Lung (tissue), 12 donors: ENCODE data around the gene CDYL. TPM values are rescaled to one million over a fixed set of nuclear protein-coding genes. Genes with fewer than 3 reads are reported as not detected.

Source experiments
- ATAC-seq: fragments of 200-7000 bp; cut with Tn5 transposase; one replicate; pipeline ENCODE4 v1.9.1; 2020; ENCODE audit warnings: moderate number of reproducible peaks; ENCODE audit not compliant: insufficient read depth, low FRiP score
- DNase-seq, 3 donors: peaks; one replicate each; pipeline ENCODE4 v3.0.0-alpha.2; 2013 to 2017
- H3K27ac ChIP-seq, 2 donors: one replicate each; pipeline ENCODE4 v1.5.1; 2013; ENCODE audit warnings: mild to moderate bottlenecking in 2 of 2, moderate library complexity in 2 of 2, control low read depth in 1 of 2, inconsistent platforms in 1 of 2, low read depth in 1 of 2, low read length in 1 of 2
- H3K27me3 ChIP-seq, 3 donors: one replicate each; pipeline ENCODE4 v1.5.1; 2013; ENCODE audit warnings: low read length in 2 of 3; ENCODE audit not compliant: control insufficient read depth in 3 of 3, insufficient read depth in 3 of 3
- H3K36me3 ChIP-seq, 4 donors: one replicate each; pipeline ENCODE4 v1.5.1; 2013; ENCODE audit warnings: low read length in 4 of 4, mild to moderate bottlenecking in 1 of 4, moderate library complexity in 1 of 4; ENCODE audit not compliant: control insufficient read depth in 4 of 4, insufficient read depth in 4 of 4
- H3K4me1 ChIP-seq, 5 donors: one replicate each; pipeline ENCODE4 v1.5.1; 2013; ENCODE audit warnings: low read length in 5 of 5, mild to moderate bottlenecking in 2 of 5, moderate library complexity in 1 of 5; ENCODE audit not compliant: control insufficient read depth in 5 of 5, insufficient read depth in 5 of 5
- H3K4me3 ChIP-seq: one replicate; pipeline ENCODE4 v1.5.1; 2013; ENCODE audit warnings: mild to moderate bottlenecking, control low read depth, moderate library complexity
- H3K9ac ChIP-seq, 2 donors: one replicate each; pipeline ENCODE4 v1.5.1; 2013; ENCODE audit warnings: low read length in 2 of 2, control low read depth in 1 of 2; ENCODE audit not compliant: insufficient read depth in 1 of 2
- H3K9me3 ChIP-seq, 4 donors: one replicate each; pipeline ENCODE4 v1.5.1; 2013; ENCODE audit warnings: low read length in 3 of 4, mild to moderate bottlenecking in 1 of 4, moderate library complexity in 1 of 4; ENCODE audit not compliant: control insufficient read depth in 4 of 4, insufficient read depth in 3 of 4
- CTCF ChIP-seq: IDR thresholded peaks from 2 replicates; pipeline ENCODE4 v1.5.1; 2012; ENCODE audit warnings: mild to moderate bottlenecking; ENCODE audit errors: control extremely low read depth, extremely low read depth
- WGBS, 2 donors: extraction: QIAGEN DNeasy Blood & Tissue Kit; methylation state at CpG; one replicate each; pipeline ENCODE4 v1.1.7; 2013; 5-methylcytosine and 5-hydroxymethylcytosine counted together
- polyA plus RNA-seq, 2 donors: library from polyadenylated mRNA; stranded (reverse); fragments of 200-250 nt; gene quantifications; one replicate each; pipeline ENCODE4 v1.2.1, GENCODE V29; 2013
- total RNA-seq, 2 donors: library from RNA; depleted of rRNA in 1 of 2; stranded (reverse); fragments of >200 nt in 1 of 2; gene quantifications; one replicate each; pipeline ENCODE4 v1.2.1, GENCODE V29; 2014 to 2021
- donor health status: control.
- donor health status: control.
- donor health status: Bipolar disorder and iron deficiency.
- donor health status: healthy.
- donor health status: DM: yes; HTN: yes; CAD: no.

Gene CDYL
- total and polyA plus RNA-seq, 4 donors, result 5.8 to 51.6 (median 20.9) TPM

GRCh38 chr6:4858194-4859015, 82.2 kb downstream of the CDYL start:
- Histone ChIP-seq H3K27me3 (no peaks in the 10 kb centered on the region), H3K36me3 (peaks cover 0 to 2% (median 0%) of the 10 kb centered on the region in 4 donors), H3K4me1 (peaks cover 0 to 8% (median 0%) of the 10 kb centered on the region in 5 donors), H3K9me3 (peaks cover 0 to 1% (median 0%) of the 10 kb centered on the region in 4 donors), H3K4me3 (no peak overlapping the region), H3K27ac (no peak overlapping the region), H3K9ac (no peak overlapping the region)
- 71 to 77% methylated on average over 8 of the region's 8 CpGs for WGBS, 2 donors
- ATAC-seq, result no peak
- TF ChIP-seq CTCF, result no peak
- no peak for DNase-seq

- Histone ChIP-seq H3K9me3 (peaks cover 0 to 7% (median 1%) of the 10 kb centered on the region in 4 donors), H3K9ac (no peak overlapping the region), H3K27ac (no peak overlapping the region), H3K27me3 (no peaks in the 10 kb centered on the region), H3K4me3 (no peak overlapping the region), H3K4me1 (peaks cover 0 to 5% (median 0%) of the 10 kb centered on the region in 5 donors), H3K36me3 (no peaks in the 10 kb centered on the region)
- ATAC-seq, result no peak
- no peak for DNase-seq
- TF ChIP-seq CTCF, result no peak
- WGBS, 2 donors, result 98 to 100% methylated on average over 2 of the region's 2 CpGs
Observed at GRCh38 chr6:4860387-4860786, 84.2 kb downstream of the CDYL start.

GRCh38 chr6:4861564-4861963, 85.4 kb downstream of the CDYL start:
- no peaks in the 10 kb centered on the region for H3K36me3 ChIP-seq
- no peak overlapping the region for H3K9ac ChIP-seq
- no peak for TF ChIP-seq CTCF
- no peak overlapping the region for H3K4me3 ChIP-seq
- H3K9me3 ChIP-seq, result peaks cover 0 to 7% (median 1%) of the 10 kb centered on the region in 4 donors
- DNase-seq (no peak), ATAC-seq (no peak)
- H3K27me3 ChIP-seq, result no peaks in the 10 kb centered on the region
- H3K27ac ChIP-seq, result no peak overlapping the region
- H3K4me1 ChIP-seq, result peaks cover 0 to 3% (median 0%) of the 10 kb centered on the region in 5 donors
- 78 to 86% methylated on average over 3 of the region's 3 CpGs for WGBS, 2 donors
